Measurements from ENCODE around the gene ZFX.
A peak's percentile ranks its signal among the peaks of the same experiment; 100 is the strongest.

Gene ZFX

GRCh38 chrX:24144528-24144927 is 5.0 kb upstream of the ZFX start:
- peaks cover 43% of the 10 kb centered on the region for H3K4me1 ChIP-seq (ENCODE audit: control insufficient read depth, insufficient read depth, low read length)
- H3K9ac ChIP-seq (ENCODE audit: low read depth, low read length): no peak overlapping the region
- H3K36me3 ChIP-seq (ENCODE audit: insufficient read depth, low read length): no peaks in the 10 kb centered on the region
- H3K9me3 ChIP-seq (replicated peaks; ENCODE audit: low read length): no peaks in the 10 kb centered on the region
- H3K27me3 ChIP-seq (ENCODE audit: control insufficient read depth, insufficient read depth, low read length): peaks cover 3% of the 10 kb centered on the region
- H3K4me2 ChIP-seq (ENCODE audit: low read length): no peak overlapping the region
- H3K4me3 ChIP-seq (ENCODE audit: low read length): no peak overlapping the region

DNA sequence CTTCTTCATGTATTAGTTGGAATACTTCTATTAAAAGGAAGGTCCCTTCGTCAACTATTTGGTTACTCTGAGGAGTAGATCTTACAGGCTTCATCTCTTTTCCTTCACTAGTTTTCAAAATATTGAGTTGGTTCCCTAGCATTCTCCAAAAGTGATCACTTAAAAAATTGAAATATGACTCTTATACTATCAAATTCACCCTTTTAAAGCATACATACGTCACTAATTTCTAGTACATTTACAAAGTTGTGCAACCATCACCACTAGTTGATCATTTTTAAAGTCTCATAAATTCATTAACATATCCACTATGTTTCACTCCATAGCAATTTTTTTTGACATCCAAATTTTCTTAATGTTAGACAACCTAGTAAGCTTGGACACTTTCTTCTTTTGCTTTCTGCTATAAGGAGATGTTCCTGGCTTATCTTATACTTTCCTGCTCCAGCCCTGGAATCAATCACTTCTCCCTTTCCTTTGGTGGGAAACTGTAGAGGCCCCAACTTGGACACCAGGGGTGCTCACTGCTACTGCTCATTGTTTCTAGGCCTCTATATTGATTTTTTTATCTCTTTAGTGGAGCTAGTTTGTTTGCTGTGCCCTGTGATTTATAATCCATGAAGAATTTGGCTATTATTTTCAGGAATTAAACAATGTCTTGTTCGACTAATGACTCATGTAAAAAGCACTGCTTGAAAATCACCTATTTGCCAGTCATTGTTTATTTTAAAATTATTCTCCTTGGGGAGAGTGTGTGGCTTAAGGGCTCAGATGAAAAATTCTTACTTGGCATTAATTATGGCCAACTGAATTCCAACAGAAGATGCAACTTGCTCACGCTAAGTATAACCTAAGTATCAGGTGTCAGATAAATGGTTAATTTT is 4.0 kb upstream of the ZFX start:
- peaks cover 3% of the 10 kb centered on the region for H3K27me3 ChIP-seq (ENCODE audit: control insufficient read depth, insufficient read depth, low read length)
- peaks cover 43% of the 10 kb centered on the region for H3K4me1 ChIP-seq (ENCODE audit: control insufficient read depth, insufficient read depth, low read length)
- H3K4me3 ChIP-seq (ENCODE audit: low read length): peak overlapping the region; percentile 25
- peak overlapping the region; percentile 76 for H3K4me2 ChIP-seq (ENCODE audit: low read length)
- no peaks in the 10 kb centered on the region for H3K9me3 ChIP-seq (replicated peaks; ENCODE audit: low read length)
- H3K36me3 ChIP-seq (ENCODE audit: insufficient read depth, low read length): no peaks in the 10 kb centered on the region
- H3K9ac ChIP-seq (ENCODE audit: low read depth, low read length): peak overlapping the region; percentile 60

DNA sequence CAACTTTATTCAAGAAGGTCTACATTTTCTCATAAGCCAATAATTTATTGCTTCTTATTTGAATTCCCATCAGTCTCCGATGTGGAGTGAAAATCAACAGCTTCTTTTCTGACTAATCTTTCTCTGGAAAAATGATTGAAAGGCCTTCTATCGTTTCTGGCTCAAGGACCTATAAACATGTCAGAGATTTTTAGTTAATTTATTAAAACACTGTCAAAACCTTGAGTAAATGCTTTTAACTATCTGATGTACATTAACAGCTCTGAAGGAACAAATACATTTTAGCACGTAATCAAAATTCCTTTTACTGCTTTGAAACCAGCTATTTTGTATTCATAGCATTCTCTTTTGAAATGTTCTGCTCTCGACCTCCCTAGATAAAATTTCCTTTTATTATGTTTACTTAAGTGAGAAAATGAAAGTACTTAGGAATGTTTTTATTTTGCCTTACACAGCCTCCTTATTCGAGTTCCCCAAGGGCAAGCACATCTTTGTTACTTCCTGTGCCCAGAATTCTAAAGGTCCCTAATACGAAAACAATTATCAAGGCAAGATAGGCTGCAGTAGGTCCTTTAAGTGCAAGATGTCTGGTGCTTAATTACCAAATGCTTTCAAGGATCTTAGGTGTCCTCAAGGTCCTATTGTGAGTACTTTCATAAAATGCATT is 3.1 kb upstream of the ZFX start:
- Histone ChIP-seq H3K4me2 (ENCODE audit: low read length) (peak overlapping the region; percentile 76), H3K9ac (ENCODE audit: low read depth, low read length) (peak overlapping the region; percentile 60), H3K4me3 (ENCODE audit: low read length) (peak overlapping the region; percentile 25)

DNA sequence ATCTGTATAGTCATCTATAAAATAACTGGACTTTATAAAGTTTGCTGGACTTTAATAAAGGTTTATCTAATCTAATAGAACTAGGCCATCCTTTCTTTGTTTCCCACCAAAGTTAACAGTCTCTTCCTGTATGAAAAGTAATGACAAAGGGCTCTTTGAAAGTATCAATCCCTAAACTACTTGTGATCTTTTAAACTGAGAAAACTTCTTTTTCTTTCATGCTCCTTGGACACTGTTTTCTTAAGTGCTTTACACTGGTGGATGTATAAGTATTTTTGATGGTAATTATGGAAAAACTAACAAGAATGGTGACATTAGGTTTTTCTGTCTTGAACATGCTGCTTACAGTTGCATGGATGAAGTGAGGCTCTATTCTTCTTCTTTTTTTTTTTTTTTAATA is 2.4 kb upstream of the ZFX start:
- peaks cover 51% of the 10 kb centered on the region for H3K4me1 ChIP-seq (ENCODE audit: control insufficient read depth, insufficient read depth, low read length)
- H3K9ac ChIP-seq (ENCODE audit: low read depth, low read length): peak overlapping the region; percentile 60
- H3K27me3 ChIP-seq (ENCODE audit: control insufficient read depth, insufficient read depth, low read length): no peaks in the 10 kb centered on the region
- H3K9me3 ChIP-seq (replicated peaks; ENCODE audit: low read length): no peaks in the 10 kb centered on the region
- H3K36me3 ChIP-seq (ENCODE audit: insufficient read depth, low read length): peaks cover 3% of the 10 kb centered on the region
- peak overlapping the region; percentile 76 for H3K4me2 ChIP-seq (ENCODE audit: low read length)
- no peak overlapping the region for H3K4me3 ChIP-seq (ENCODE audit: low read length)

More for the DNA sequence above, 3.1 kb upstream of the ZFX start:
- no peaks in the 10 kb centered on the region for H3K9me3 ChIP-seq (replicated peaks; ENCODE audit: low read length)
- H3K4me1 ChIP-seq (ENCODE audit: control insufficient read depth, insufficient read depth, low read length): peaks cover 46% of the 10 kb centered on the region
- no peaks in the 10 kb centered on the region for H3K27me3 ChIP-seq (ENCODE audit: control insufficient read depth, insufficient read depth, low read length)
- no peaks in the 10 kb centered on the region for H3K36me3 ChIP-seq (ENCODE audit: insufficient read depth, low read length)

DNA sequence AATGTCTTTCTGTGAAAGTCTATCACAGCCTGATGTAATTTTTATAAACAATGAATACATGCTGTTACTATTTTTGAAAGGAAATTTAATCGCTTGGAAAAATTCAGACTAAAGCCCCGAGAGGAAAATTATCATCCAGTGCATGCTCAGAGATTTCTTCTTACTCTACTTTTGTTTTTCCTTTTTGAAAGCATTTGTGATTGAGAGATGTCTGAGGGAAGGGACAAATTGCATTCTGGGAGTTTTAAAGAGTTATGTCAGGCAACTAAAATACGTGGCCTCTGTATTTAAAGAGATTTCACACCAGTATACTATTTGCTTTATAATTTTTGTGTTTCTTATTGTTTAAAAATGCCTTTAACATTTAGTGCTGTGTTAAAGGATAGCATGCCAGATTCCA is 1.4 kb upstream of the ZFX start:
- no peaks in the 10 kb centered on the region for H3K27me3 ChIP-seq (ENCODE audit: control insufficient read depth, insufficient read depth, low read length)
- peak overlapping the region; percentile 97 for H3K4me3 ChIP-seq (ENCODE audit: low read length)
- peak overlapping the region; percentile 81 for H3K4me2 ChIP-seq (ENCODE audit: low read length)
- H3K9me3 ChIP-seq (replicated peaks; ENCODE audit: low read length): no peaks in the 10 kb centered on the region
- peaks cover 10% of the 10 kb centered on the region for H3K36me3 ChIP-seq (ENCODE audit: insufficient read depth, low read length)
- H3K4me1 ChIP-seq (ENCODE audit: control insufficient read depth, insufficient read depth, low read length): peaks cover 60% of the 10 kb centered on the region
- H3K9ac ChIP-seq (ENCODE audit: low read depth, low read length): peak overlapping the region; percentile 99

DNA sequence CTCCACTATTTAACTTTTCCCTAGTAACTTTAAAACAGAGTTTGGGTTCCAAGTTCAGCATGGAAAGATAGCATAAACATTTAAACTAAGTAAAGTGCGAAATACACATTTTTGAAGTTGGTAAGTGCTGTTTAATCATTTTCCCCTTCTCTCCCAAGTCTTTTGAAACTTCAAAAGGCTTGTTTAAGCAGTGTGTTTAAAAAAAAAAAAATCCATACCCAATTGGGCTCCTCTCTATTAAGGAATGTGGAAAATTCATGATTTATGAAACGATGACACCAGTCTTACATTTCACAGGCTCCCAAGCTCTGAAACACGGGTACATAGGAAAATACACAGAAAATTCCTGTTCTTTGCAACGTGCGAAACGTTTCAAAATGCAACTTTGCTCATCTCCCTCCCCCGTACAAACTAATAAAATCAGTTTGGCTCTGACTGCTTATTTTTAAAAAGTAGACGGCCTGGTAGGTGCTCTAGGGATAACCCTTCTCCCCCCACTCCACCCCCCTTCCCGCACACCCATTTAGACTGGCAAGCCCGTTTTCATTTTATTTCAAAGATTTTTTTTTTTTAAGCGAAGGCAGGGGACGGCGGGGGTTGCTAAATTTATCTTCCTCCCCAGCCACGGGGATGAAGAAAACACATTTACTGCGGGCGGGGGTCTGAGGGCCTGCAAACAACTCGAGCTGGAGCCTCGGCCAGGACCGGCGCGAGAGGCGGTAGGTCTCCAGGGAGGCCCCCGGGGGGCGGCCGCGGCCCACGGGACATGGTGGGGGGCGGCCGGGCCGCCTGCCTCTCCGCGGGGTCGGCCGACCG is 786 bp upstream of the ZFX start:
- Histone ChIP-seq H3K4me2 (ENCODE audit: low read length) (peak overlapping the region; percentile 81), H3K36me3 (ENCODE audit: insufficient read depth, low read length) (peaks cover 15% of the 10 kb centered on the region), H3K4me1 (ENCODE audit: control insufficient read depth, insufficient read depth, low read length) (peaks cover 60% of the 10 kb centered on the region), H3K9ac (ENCODE audit: low read depth, low read length) (peak overlapping the region; percentile 99), H3K4me3 (ENCODE audit: low read length) (peak overlapping the region; percentile 97), H3K27me3 (ENCODE audit: control insufficient read depth, insufficient read depth, low read length) (no peaks in the 10 kb centered on the region), H3K9me3 (replicated peaks; ENCODE audit: low read length) (no peaks in the 10 kb centered on the region)

GRCh38 chrX:24150051-24150790 is 692 bp downstream of the ZFX start:
- peak overlapping the region; percentile 99 for H3K4me2 ChIP-seq (ENCODE audit: low read length)
- H3K9ac ChIP-seq (ENCODE audit: low read depth, low read length): peak overlapping the region; percentile 99
- H3K4me3 ChIP-seq (ENCODE audit: low read length): peak overlapping the region; percentile 97
- H3K9me3 ChIP-seq (replicated peaks; ENCODE audit: low read length): no peaks in the 10 kb centered on the region
- H3K27me3 ChIP-seq (ENCODE audit: control insufficient read depth, insufficient read depth, low read length): no peaks in the 10 kb centered on the region
- peaks cover 57% of the 10 kb centered on the region for H3K4me1 ChIP-seq (ENCODE audit: control insufficient read depth, insufficient read depth, low read length)
- peaks cover 18% of the 10 kb centered on the region for H3K36me3 ChIP-seq (ENCODE audit: insufficient read depth, low read length)

DNA sequence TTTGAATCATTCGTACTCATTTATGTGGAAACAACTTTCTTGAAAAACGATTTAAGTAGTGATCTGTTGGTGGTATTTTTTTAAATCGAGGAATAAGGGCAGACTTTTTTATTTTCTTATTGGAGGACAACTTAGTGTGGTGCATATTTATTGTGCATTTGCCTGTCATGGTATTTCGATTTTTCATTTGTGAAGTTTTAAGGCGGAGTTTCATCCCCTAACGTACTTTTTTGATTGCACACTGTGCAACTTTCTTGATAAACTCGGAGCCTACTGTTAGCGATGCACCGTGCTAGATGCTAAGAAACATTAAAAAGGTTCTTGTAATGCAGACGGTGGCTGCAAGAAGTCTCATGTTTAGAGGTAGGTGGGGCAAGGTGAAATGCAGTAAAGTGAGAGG is 1.4 kb downstream of the ZFX start:
- peak overlapping the region; percentile 97 for H3K4me3 ChIP-seq (ENCODE audit: low read length)
- H3K4me2 ChIP-seq (ENCODE audit: low read length): peak overlapping the region; percentile 99
- H3K27me3 ChIP-seq (ENCODE audit: control insufficient read depth, insufficient read depth, low read length): no peaks in the 10 kb centered on the region
- H3K4me1 ChIP-seq (ENCODE audit: control insufficient read depth, insufficient read depth, low read length): peaks cover 50% of the 10 kb centered on the region
- no peaks in the 10 kb centered on the region for H3K9me3 ChIP-seq (replicated peaks; ENCODE audit: low read length)
- H3K9ac ChIP-seq (ENCODE audit: low read depth, low read length): peak overlapping the region; percentile 99
- peaks cover 18% of the 10 kb centered on the region for H3K36me3 ChIP-seq (ENCODE audit: insufficient read depth, low read length)

DNA sequence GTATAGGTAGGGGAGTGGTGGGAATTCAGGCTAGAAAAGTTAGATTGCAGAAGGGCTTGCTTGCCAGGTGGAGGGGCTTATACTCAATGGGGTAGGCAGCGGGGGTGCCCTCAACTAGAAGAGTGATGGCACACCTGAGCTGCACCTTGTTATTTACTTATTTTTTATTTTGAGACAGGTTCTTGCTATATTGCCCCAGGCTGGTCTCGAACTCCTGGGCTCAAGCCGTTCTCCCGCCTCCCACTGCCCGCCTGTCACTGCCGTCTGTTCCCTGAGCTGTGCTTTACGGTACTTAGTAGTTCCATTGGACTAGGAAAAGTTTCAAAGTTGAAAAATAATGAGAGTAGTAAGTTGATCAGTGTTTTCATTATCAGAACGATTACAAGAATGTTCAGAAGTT is 2.0 kb downstream of the ZFX start:
- Histone ChIP-seq H3K9ac (ENCODE audit: low read depth, low read length) (peak overlapping the region; percentile 99), H3K27me3 (ENCODE audit: control insufficient read depth, insufficient read depth, low read length) (no peaks in the 10 kb centered on the region), H3K4me1 (ENCODE audit: control insufficient read depth, insufficient read depth, low read length) (peaks cover 44% of the 10 kb centered on the region), H3K4me3 (ENCODE audit: low read length) (peak overlapping the region; percentile 97), H3K4me2 (ENCODE audit: low read length) (peak overlapping the region; percentile 99), H3K9me3 (replicated peaks; ENCODE audit: low read length) (no peaks in the 10 kb centered on the region), H3K36me3 (ENCODE audit: insufficient read depth, low read length) (peaks cover 18% of the 10 kb centered on the region)

- H3K9ac ChIP-seq (ENCODE audit: low read depth, low read length): no peak overlapping the region
- H3K36me3 ChIP-seq (ENCODE audit: insufficient read depth, low read length): peaks cover 18% of the 10 kb centered on the region
- H3K4me2 ChIP-seq (ENCODE audit: low read length): peak overlapping the region; percentile 99
- H3K27me3 ChIP-seq (ENCODE audit: control insufficient read depth, insufficient read depth, low read length): no peaks in the 10 kb centered on the region
- H3K9me3 ChIP-seq (replicated peaks; ENCODE audit: low read length): no peaks in the 10 kb centered on the region
- H3K4me1 ChIP-seq (ENCODE audit: control insufficient read depth, insufficient read depth, low read length): peaks cover 32% of the 10 kb centered on the region
- H3K4me3 ChIP-seq (ENCODE audit: low read length): no peak overlapping the region
Measured at GRCh38 chrX:24153178-24153795, 3.8 kb downstream of the ZFX start.

Data from skeletal muscle satellite cell (primary cell).